ENCODE data around the gene HHAT. TPM values are rescaled to one million over a fixed set of nuclear protein-coding genes. Genes with fewer than 3 reads are reported as not detected.

The HHAT gene
- total RNA-seq, 3 donors from 2014 or later = 3.8 to 31.6 (median 15.1) TPM

GRCh38 chr1:210527091-210527490, 198.4 kb downstream of the HHAT start:
- Histone ChIP-seq H3K27me3 (no peaks in the 10 kb centered on the region), H3K27ac (no peak overlapping the region), H3K36me3 (no peaks in the 10 kb centered on the region), H3K4me1 (no peaks in the 10 kb centered on the region), H3K4me3 (no peak overlapping the region), H3K9me3 (no peaks in the 10 kb centered on the region)
- intact Hi-C loops (cut with DNase I; ENCODE audit: low total_unique reads) = no loop called here
- DNase-seq (ENCODE audit: low spot score in 2 of 2) = no peak
- TF ChIP-seq POLR2AphosphoS5 (IDR thresholded peaks at IDR 0.05) = no peak
- no peak for TF ChIP-seq POLR2A (IDR thresholded peaks at IDR 0.05)
- TF ChIP-seq CTCF (IDR thresholded peaks at IDR 0.05) = no peak

GRCh38 chr1:210531475-210532222, 202.9 kb downstream of the HHAT start:
- no peaks in the 10 kb centered on the region for H3K27me3 ChIP-seq
- no peaks in the 10 kb centered on the region for H3K9me3 ChIP-seq
- intact Hi-C loops (cut with DNase I; ENCODE audit: low total_unique reads) = no loop called here
- no peak for DNase-seq (ENCODE audit: low spot score in 2 of 2)
- TF ChIP-seq CTCF (IDR thresholded peaks at IDR 0.05) (no peak), POLR2AphosphoS5 (IDR thresholded peaks at IDR 0.05) (no peak), POLR2A (IDR thresholded peaks at IDR 0.05) (no peak)
- H3K4me3 ChIP-seq = no peak overlapping the region
- H3K27ac ChIP-seq = no peak overlapping the region
- H3K4me1 ChIP-seq = no peaks in the 10 kb centered on the region
- no peaks in the 10 kb centered on the region for H3K36me3 ChIP-seq

GRCh38 chr1:210532223-210532598, 203.5 kb downstream of the HHAT start:
- TF ChIP-seq POLR2AphosphoS5 (IDR thresholded peaks at IDR 0.05) (no peak), CTCF (IDR thresholded peaks at IDR 0.05) (no peak), POLR2A (IDR thresholded peaks at IDR 0.05) (no peak)
- DNase-seq (ENCODE audit: low spot score in 2 of 2) = no peak
- Histone ChIP-seq H3K27me3 (no peaks in the 10 kb centered on the region), H3K36me3 (no peaks in the 10 kb centered on the region), H3K4me1 (no peaks in the 10 kb centered on the region), H3K9me3 (no peaks in the 10 kb centered on the region), H3K4me3 (no peak overlapping the region), H3K27ac (no peak overlapping the region)
- intact Hi-C loops (cut with DNase I; ENCODE audit: low total_unique reads) = no loop called here

GRCh38 chr1:210535761-210536160, 207.1 kb downstream of the HHAT start:
- no peaks in the 10 kb centered on the region for H3K9me3 ChIP-seq
- H3K4me1 ChIP-seq = no peaks in the 10 kb centered on the region
- intact Hi-C loops (cut with DNase I; ENCODE audit: low total_unique reads) = no loop called here
- H3K36me3 ChIP-seq = no peaks in the 10 kb centered on the region
- TF ChIP-seq POLR2A (IDR thresholded peaks at IDR 0.05) (no peak), CTCF (IDR thresholded peaks at IDR 0.05) (no peak), POLR2AphosphoS5 (IDR thresholded peaks at IDR 0.05) (no peak)
- no peak for DNase-seq (ENCODE audit: low spot score in 2 of 2)
- H3K4me3 ChIP-seq = no peak overlapping the region
- H3K27ac ChIP-seq = no peak overlapping the region
- H3K27me3 ChIP-seq = no peaks in the 10 kb centered on the region

- Histone ChIP-seq H3K9me3 (no peaks in the 10 kb centered on the region), H3K4me1 (no peaks in the 10 kb centered on the region), H3K27me3 (no peaks in the 10 kb centered on the region), H3K36me3 (no peaks in the 10 kb centered on the region), H3K27ac (no peak overlapping the region), H3K4me3 (no peak overlapping the region)
- intact Hi-C loops (cut with DNase I; ENCODE audit: low total_unique reads) = no loop called here
- TF ChIP-seq POLR2A (IDR thresholded peaks at IDR 0.05) = no peak
- TF ChIP-seq POLR2AphosphoS5 (IDR thresholded peaks at IDR 0.05) = no peak
- TF ChIP-seq CTCF (IDR thresholded peaks at IDR 0.05) = no peak
- no peak for DNase-seq (ENCODE audit: low spot score in 2 of 2)
These were observed 207.7 kb downstream of the HHAT start for GRCh38 chr1:210536254-210536961.

Measured in breast epithelium (tissue), 4 donors.